Fibroblast of upper back skin (primary cell): Measurements from ENCODE around the gene SUSD1.
"Not testable (repeated sequence)": the region's sequence is repeated elsewhere in the genome, so short reads cannot be mapped to it uniquely, and the experiment has no call there.

Experiments
- DNase-seq: peaks from one replicate; pipeline ENCODE4 v3.0.0-alpha.2; 2013

The SUSD1 gene

GRCh38 chr9:112173489-112174221 lies 1.4 kb downstream of the SUSD1 start:
- no peak for DNase-seq

DNA sequence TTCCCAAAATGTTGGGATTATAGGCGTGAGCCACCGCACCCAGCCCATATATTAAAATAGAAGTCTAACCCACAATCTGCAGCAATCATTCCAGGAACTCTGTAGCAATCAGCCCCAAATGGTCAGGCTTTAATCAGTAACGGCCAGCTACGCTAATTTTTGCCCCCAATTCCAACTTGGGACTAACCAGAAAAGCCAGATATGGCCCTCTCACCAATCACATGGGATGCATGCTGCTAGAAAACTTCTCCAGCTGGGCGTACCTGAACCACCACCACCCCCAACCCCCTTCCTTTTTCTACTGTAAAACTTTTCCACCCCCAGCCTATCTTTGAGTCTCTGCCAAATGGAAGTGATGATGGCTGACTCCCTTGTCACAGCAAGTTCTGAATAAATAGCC lies 4.1 kb downstream of the SUSD1 start:
- no peak for DNase-seq

DNA sequence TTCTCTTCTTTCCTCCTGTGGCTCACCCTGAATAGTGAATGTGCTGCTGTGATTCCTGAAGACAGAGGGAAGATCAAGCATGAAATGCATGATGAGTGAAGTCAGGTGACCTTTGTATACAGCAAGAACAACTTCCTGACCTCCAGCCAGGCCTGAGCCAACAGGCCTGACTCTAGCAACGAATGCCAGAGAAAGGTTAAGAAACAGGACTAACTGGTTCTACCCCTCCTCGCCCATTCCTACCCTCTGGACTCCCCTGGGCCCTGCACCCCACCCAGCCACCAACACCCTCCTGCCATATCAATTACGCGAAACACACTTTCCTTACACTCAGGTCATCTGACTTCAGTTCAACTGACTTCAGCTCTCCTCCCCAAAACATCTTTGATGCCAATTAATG lies 4.9 kb downstream of the SUSD1 start:
- DNase-seq = no peak

DNA sequence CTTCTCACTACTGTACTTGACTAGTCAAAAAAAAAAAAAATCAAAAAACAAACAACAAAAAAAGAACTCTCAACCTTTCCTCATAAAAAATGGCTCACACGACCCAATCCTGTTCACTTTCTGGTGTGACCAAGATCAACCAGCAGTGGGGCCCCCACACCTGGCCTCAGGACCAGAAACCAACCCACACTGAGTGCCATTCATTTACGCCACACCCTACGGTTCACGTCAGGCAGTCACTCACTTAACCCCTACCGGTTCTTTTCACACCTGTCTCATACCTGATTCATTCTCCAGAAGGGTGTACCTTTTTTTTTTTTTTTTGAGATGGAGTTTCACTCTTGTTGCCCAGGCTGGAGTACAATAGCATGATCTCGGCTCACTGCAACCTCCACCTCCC lies 5.7 kb downstream of the SUSD1 start:
- DNase-seq = no peak

DNA sequence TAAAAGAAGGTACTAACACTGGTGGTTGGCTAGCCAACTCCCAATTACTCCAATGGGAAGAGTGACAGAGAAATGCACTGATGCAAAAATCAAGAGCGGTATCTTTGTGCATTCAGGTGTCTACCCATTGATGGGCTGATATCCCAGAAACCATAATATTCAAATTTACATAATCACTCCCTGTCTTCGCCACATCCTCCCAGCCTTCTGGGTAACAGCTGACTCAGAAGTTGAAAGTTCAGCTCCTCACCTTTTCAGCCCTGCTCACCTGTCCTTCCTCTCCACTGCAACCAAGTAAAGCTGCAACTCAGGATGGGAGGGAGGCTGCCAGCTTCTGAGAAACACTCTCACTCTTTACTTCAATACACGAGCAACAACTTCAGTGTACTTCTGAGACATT lies 6.9 kb downstream of the SUSD1 start:
- DNase-seq = no peak

DNA sequence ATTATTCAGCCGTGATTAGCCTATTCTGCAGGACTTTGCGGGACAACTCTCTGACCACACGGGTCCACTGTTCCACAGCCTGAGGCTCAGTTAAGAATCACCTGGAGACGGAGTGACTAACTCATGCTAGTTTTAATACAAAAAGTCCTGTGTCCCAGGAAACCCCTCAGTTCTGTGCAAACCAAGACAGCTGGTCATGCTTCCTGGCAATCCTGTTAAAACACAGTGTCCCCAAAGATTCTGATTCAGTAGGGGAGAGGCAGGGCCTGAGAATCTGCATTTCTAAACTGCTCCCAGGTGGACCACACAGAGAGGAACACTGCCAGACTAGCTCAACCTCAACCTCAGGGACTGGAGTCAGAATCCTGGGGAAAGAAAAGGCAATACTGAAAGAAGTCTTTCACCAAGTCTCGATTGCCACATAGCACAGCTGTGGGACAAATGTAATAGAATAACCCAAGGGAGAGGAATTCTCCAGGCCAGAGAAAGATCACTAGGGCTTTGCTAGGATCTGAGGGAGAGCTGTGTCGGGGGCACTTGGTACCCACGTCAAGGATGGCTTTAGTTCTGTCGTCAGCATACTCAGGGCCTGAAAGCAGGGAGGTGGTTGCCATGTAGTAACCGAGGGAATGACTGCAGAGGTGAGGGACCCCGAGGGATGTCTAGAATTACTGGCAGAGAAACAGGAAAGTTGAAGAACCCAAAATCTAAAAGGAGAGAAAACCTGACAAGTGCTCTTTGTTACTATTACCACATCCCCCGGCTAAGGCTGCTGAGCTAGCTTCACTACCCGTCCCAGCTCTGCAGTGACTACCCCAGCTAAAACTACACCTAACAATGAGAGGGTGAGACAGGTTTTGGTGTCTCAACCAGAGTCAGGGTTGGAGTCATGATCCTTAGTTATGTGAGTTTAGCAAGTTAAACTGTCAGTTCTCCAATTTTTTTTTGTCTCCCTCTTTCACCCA lies 8.6 kb downstream of the SUSD1 start:
- peak; percentile 29 for DNase-seq

DNA sequence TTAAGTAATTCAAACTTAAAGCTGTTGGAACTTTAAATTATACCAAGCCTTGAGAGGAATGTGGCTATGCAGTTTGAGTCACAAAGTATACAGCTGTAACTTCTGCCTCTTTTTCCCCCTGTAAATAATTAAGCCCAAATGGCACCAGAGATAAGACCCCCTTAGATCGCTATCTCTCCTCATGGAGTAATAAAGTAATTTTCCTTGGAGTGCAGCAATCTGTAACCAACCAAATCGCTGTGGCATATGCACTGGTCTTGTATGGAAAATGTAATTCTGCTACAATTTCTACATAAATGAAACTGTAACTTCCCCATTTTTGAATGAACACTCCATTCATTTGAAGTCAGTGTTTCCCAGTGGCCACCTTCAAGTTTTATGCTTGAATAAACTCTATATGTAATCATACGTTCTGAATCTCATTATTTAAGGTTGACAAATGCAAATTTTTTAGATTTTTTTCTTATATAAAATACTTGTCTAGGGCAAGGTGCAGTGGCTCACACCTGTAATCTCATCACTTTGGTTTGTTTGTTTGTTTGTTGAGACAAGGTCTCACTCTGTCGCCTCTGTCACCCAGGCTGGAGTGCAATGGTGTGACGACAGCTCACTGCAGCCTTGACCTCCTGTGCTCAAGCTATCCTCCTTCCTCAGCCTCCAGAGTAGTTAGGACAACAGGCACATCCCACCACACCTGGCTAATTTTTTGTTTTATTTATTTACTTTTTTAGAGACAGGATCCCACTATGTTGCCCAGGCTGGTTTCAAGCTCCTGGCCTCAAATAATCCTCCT lies 12.3 kb downstream of the SUSD1 start:
- no peak for DNase-seq

GRCh38 chr9:112159781-112160180 lies 15.3 kb downstream of the SUSD1 start:
- DNase-seq = no peak

GRCh38 chr9:112158656-112159367 lies 16.3 kb downstream of the SUSD1 start:
- DNase-seq = no peak

- no peak for DNase-seq
Measured at GRCh38 chr9:112157961-112158360, 17.1 kb downstream of the SUSD1 start.

- DNase-seq = no peak
Measured at GRCh38 chr9:112157087-112157486, 18.0 kb downstream of the SUSD1 start.

- no peak for DNase-seq
Measured at GRCh38 chr9:112149211-112149610, 25.9 kb downstream of the SUSD1 start.

DNA sequence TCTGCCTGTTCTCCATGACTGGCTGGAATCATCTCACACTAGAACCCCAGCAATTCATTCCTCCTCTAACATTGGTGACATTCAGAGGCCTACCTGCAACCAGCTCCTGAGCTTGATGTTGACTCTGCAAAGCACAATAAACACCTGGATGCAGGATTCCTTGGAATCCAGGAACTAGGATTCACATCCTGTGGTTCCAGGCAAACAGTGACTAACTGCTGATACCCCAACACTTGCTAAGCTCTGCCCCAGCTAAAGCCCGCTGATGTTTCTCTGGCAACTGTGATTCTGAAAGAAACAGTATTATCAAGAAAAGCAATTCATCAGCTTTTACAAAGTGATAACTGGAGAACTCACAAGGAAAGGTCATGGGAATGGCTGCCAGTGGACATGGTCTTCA lies 29.2 kb downstream of the SUSD1 start:
- no peak for DNase-seq

- no peak for DNase-seq
Measured at GRCh38 chr9:112144807-112145206, 30.3 kb downstream of the SUSD1 start.

DNA sequence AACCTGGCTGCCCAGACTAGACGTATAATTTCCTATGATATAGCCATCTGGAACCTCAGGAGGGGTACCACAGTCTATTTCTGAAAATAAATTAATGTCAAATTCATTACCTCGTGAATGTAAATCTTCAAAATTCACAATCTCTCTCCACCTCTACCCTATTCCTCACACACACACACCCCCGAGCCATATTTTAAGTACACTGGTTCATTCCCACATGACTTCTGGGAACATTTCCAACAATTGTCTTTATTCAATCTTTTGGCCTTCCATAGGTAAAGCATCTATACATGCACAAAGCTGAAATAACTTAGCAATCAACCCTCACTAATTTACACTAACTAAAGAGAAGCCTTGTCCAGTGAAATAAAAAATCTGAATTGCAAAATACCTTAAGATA lies 32.7 kb downstream of the SUSD1 start:
- DNase-seq = no peak

DNA sequence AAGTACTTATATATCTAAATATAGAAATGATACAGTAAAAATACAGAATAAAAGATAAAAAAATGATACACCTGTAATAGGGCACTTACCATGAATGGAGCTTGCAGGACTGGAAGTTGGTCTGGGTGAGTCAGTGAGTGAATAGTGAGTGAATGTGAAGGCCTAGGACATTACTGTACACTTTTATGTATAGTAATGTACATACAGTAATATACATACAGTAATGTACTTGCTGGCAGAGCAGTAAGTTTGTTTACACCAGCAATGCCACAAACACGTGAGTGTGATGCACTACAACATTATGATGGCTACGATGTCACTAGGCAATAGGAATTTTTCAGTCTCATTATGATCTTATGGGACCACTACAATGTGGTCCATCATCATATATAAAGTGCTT lies 34.2 kb downstream of the SUSD1 start:
- no peak for DNase-seq

DNA sequence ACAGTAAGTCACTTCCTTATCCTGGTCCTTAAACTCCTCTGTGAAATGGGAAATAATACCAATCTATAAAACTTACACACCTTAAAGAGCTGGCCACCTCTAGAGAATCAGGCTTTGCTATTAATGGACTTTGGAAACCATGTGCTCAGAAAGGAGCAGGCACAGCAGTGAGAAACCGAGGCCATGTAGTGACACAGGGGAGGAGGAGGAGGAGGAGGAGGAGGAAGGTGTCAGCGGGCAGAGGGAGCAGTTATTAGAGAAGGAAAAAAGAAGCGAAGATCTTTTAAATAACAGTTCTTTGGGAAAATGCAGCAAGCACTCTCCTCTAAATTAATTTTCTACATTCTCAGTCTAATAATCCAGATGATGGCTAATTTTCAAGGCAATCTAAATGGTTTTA lies 38.0 kb downstream of the SUSD1 start:
- no peak for DNase-seq

GRCh38 chr9:112135706-112136105 lies 39.4 kb downstream of the SUSD1 start:
- DNase-seq = no peak

GRCh38 chr9:112133806-112134205 lies 41.3 kb downstream of the SUSD1 start:
- not testable (repeated sequence) for DNase-seq

DNA sequence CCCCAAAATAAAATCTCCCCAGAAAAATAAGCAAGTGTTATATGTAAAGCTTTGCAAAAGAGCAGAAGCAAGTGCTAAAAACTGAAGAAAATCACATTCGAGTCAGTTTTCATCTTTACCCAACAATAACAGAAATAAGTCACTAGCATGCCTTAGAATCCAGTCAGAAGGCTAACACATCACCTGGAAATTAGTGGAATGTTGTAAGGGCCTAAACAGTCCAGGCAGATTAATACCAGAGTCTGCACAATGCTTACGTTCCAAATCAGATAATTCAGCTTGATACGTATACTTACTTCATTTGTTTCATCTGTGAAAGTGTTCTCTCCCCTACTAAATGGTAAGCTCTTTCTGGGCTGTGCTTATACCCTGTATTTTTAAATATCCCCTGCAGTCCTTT lies 42.7 kb downstream of the SUSD1 start:
- DNase-seq = peak; percentile 31

- no peak for DNase-seq
Measured at GRCh38 chr9:112130997-112131396, 44.1 kb downstream of the SUSD1 start.

DNA sequence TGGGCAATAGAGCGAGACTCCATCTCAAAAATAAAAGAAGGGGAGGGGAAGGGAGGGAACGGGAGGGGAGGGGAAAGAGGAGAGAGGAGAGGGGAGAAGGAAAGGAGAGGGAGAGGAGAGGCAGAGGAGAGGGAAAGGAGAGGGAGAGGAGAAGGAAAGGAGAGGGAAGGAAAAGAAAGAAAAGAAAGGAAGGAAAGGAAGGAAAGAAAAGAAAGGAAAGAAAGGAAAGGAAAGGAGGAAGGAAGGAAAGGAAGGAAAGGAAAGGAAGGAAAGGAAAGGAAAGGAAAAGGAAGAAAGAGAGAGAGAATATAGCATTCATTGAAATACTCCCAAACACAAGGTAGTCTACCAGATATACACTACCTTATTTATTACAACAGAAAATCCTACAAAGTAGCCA lies 44.8 kb downstream of the SUSD1 start:
- no peak for DNase-seq

- DNase-seq = no peak
Measured at GRCh38 chr9:112129246-112129645, 45.9 kb downstream of the SUSD1 start.
